Hematopoietic multipotent progenitor cell treated with erythropoietin and hydrocortisone succinate and interleukin-3 and kit ligand, for 8 days (in vitro differentiated cells): Measurements from ENCODE around the gene TSC2.
"Not testable (repeated sequence)": the region's sequence is repeated elsewhere in the genome, so short reads cannot be mapped to it uniquely, and the experiment has no call there.

Experiments
- DNase-seq: peaks from one replicate; pipeline ENCODE4 v3.0.0-alpha.2; 2015

Gene TSC2

GRCh38 chr16:2032285-2033056 is 15.3 kb upstream of the TSC2 start:
- DNase-seq = no peak

GRCh38 chr16:2033057-2033908 is 14.5 kb upstream of the TSC2 start:
- no peak for DNase-seq

- DNase-seq = not testable (repeated sequence)
Observed at GRCh38 chr16:2033909-2034695, 13.7 kb upstream of the TSC2 start.

- DNase-seq = no peak
Observed at GRCh38 chr16:2034696-2035430, 12.9 kb upstream of the TSC2 start.

- DNase-seq = no peak
Observed at GRCh38 chr16:2035431-2036199, 12.2 kb upstream of the TSC2 start.

- no peak for DNase-seq
Observed at GRCh38 chr16:2036200-2036966, 11.4 kb upstream of the TSC2 start.

- no peak for DNase-seq
Observed at GRCh38 chr16:2037115-2037514, 10.7 kb upstream of the TSC2 start.

- DNase-seq = no peak
Observed at GRCh38 chr16:2037647-2038381, 10.0 kb upstream of the TSC2 start.

GRCh38 chr16:2038382-2039231 is 9.2 kb upstream of the TSC2 start:
- DNase-seq = no peak

GRCh38 chr16:2039274-2040031 is 8.3 kb upstream of the TSC2 start:
- DNase-seq = no peak

GRCh38 chr16:2040041-2040786 is 7.6 kb upstream of the TSC2 start:
- no peak for DNase-seq

GRCh38 chr16:2040787-2041522 is 6.8 kb upstream of the TSC2 start:
- peak; percentile 24 for DNase-seq

GRCh38 chr16:2042171-2042985 is 5.4 kb upstream of the TSC2 start:
- no peak for DNase-seq

- DNase-seq = no peak
Observed at GRCh38 chr16:2042986-2043666, 4.7 kb upstream of the TSC2 start.

GRCh38 chr16:2043667-2044451 is 3.9 kb upstream of the TSC2 start:
- DNase-seq = no peak
